Tibial nerve (tissue), 4 donors: Measurements from ENCODE around the gene ERBB4. TPM values are rescaled to one million over a fixed set of nuclear protein-coding genes. Genes with fewer than 3 reads are reported as not detected.

Experiments used
- DNase-seq, 2 donors: peaks; one replicate each; pipeline ENCODE4 v3.0.0-alpha.2; 2019; ENCODE audit warnings: low spot score in 2 of 2
- H3K27ac ChIP-seq, 4 donors: fragments of 200-600 bp; sonication (generic) in 3 of 4; one replicate each; pipeline ENCODE4 v1.5.1; 2017 to 2019; ENCODE audit warnings: mild to moderate bottlenecking in 1 of 4
- H3K27me3 ChIP-seq, 2 donors: fragments of 200-600 bp; sonication (generic) in 1 of 2; one replicate each; pipeline versions ENCODE4 v1.5.1 to v1.6.0; 2017 to 2019
- H3K36me3 ChIP-seq, 3 donors: fragments of 200-600 bp; sonication (generic); one replicate each; pipeline ENCODE4 v1.5.1; 2018 to 2019
- H3K4me1 ChIP-seq, 4 donors: fragments of 200-600 bp; sonication (generic) in 3 of 4; one replicate each; pipeline ENCODE4 v1.5.1; 2017 to 2019
- H3K4me3 ChIP-seq, 4 donors: fragments of 200-600 bp; sonication (generic) in 3 of 4; one replicate each; pipeline ENCODE4 v1.5.1; 2017 to 2019; ENCODE audit warnings: mild to moderate bottlenecking in 1 of 4, moderate library complexity in 1 of 4
- H3K9me3 ChIP-seq, 4 donors: fragments of 200-600 bp; sonication (generic) in 3 of 4; one replicate each; pipeline ENCODE4 v1.5.1; 2017 to 2019
- EP300 ChIP-seq, 2 donors: sonication (generic); formaldehyde crosslinking; IDR thresholded peaks; one replicate each; pipeline ENCODE4 v1.6.1; 2017; ENCODE audit warnings: antibody characterized with exemption in 2 of 2, mild to moderate bottlenecking in 1 of 2
- POLR2A ChIP-seq, 2 donors: fragments of 450-650 bp; IDR thresholded peaks; one replicate each; pipeline ENCODE4 v1.6.1; 2017; ENCODE audit warnings: antibody characterized with exemption in 2 of 2, mild to moderate bottlenecking in 2 of 2, moderate library complexity in 2 of 2
- WGBS, 2 donors: methylation state at CpG; one replicate each; pipeline ENCODE4 v1.1.5; 2018; 5-methylcytosine and 5-hydroxymethylcytosine counted together
- total RNA-seq, 4 donors: library from RNA; depleted of rRNA; stranded (reverse); fragments of >200 nt; gene quantifications; one replicate each; pipeline ENCODE4 v1.1.0, GENCODE V29; 2016
- TF ChIP-seq, protein P1 (sequence below), 5 experiments: fragments of 200-600 bp in 3 of 5; fragments of 450-650 bp in 2 of 5; sonication (generic) in 3 of 5; IDR thresholded peaks; one replicate each; pipeline ENCODE4 v1.5.1; 2016 to 2019; ENCODE audit warnings: antibody characterized with exemption in 5 of 5, mild to moderate bottlenecking in 3 of 5, moderate library complexity in 2 of 5

The ERBB4 gene
- total RNA-seq, 4 donors from 2014 or later: 2.4 to 3.3 (median 2.9) TPM

DNA sequence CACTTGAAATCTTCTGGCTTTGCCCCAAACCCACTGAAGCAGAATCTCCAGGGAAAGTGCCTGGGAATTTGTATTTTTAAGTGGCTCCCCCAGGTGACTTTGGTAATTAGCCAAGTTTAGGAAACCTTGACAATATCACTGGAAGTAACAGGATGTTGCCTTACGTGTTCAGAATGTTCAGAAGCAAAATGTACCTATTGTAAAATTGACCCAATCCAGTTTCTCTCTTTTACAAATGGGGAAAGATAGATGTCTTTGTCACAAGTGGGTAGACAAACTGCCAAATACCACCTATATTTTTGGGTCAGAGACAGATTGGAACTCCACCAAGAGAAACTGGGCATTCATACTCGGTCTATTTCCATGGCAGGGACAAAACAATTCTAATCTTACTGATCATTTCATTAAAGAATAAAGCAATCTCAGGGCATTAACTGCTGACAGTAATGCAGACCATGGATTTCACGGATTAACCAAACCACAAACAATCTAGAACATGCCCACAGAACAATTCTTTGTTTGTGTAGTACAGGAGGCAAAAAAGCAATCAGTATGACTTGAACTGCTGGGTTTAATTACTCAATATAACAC is 255.8 kb downstream of the ERBB4 start:
- TF ChIP-seq, protein P1, sequence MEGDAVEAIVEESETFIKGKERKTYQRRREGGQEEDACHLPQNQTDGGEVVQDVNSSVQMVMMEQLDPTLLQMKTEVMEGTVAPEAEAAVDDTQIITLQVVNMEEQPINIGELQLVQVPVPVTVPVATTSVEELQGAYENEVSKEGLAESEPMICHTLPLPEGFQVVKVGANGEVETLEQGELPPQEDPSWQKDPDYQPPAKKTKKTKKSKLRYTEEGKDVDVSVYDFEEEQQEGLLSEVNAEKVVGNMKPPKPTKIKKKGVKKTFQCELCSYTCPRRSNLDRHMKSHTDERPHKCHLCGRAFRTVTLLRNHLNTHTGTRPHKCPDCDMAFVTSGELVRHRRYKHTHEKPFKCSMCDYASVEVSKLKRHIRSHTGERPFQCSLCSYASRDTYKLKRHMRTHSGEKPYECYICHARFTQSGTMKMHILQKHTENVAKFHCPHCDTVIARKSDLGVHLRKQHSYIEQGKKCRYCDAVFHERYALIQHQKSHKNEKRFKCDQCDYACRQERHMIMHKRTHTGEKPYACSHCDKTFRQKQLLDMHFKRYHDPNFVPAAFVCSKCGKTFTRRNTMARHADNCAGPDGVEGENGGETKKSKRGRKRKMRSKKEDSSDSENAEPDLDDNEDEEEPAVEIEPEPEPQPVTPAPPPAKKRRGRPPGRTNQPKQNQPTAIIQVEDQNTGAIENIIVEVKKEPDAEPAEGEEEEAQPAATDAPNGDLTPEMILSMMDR (IDR thresholded peaks at IDR 0.05): no peak
- TF ChIP-seq EP300 (IDR thresholded peaks at IDR 0.05): no peak
- TF ChIP-seq POLR2A (IDR thresholded peaks at IDR 0.05): no peak
- no peak for DNase-seq
- 58 to 64% methylated on average over 3 of the region's 3 CpGs for WGBS, 2 donors
- Histone ChIP-seq H3K36me3 (no peaks in the 10 kb centered on the region), H3K27me3 (no peaks in the 10 kb centered on the region), H3K27ac (no peak overlapping the region), H3K4me3 (no peak overlapping the region), H3K9me3 (no peaks in the 10 kb centered on the region), H3K4me1 (peaks cover 0 to 5% (median 0%) of the 10 kb centered on the region in 4 donors)

DNA sequence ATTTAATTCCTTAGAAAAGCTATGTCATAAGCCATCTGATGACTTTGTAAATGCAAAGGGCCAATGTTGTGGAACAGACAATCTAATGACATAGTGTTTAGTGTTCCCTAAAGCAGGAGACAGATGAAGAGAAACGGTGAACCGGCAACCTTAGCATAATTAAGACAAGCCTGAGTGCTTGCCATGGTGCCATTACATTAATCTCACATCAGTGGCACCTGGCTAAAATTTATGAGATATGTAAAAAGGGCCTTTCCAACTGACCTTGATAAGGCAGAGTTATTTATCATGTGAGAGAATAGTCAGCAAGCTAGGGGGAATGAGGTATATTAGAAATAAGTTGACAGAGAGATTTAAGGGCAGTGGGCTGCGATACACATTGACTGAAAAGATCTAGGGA is 261.8 kb downstream of the ERBB4 start:
- Histone ChIP-seq H3K36me3 (no peaks in the 10 kb centered on the region), H3K4me1 (no peaks in the 10 kb centered on the region), H3K27me3 (no peaks in the 10 kb centered on the region), H3K4me3 (no peak overlapping the region), H3K9me3 (no peaks in the 10 kb centered on the region), H3K27ac (no peak overlapping the region)
- TF ChIP-seq EP300 (IDR thresholded peaks at IDR 0.05) (no peak), POLR2A (IDR thresholded peaks at IDR 0.05) (no peak)
- TF ChIP-seq, protein P1 (IDR thresholded peaks at IDR 0.05): no peak
- WGBS, 2 donors: 60 to 63% methylated on average over 3 of the region's 3 CpGs
- no peak for DNase-seq

DNA sequence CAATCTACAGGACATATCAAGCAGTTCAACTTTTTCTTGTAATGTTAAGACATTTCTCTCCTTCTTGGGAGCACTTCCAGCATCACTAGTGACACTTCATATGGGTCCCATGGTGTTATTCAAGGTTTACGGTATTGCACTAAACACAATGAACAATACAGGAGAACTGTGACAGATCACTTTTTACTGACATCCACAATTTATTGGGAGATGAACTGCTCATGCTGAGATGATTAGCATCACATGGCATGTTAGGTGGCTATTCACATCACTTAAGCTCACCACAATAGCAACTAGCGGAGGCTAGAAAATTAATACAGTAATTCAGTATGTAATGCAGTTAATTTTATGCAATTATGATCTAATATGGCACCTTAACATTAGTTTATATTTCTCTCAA is 264.4 kb downstream of the ERBB4 start:
- TF ChIP-seq EP300 (IDR thresholded peaks at IDR 0.05) (no peak), POLR2A (IDR thresholded peaks at IDR 0.05) (no peak)
- TF ChIP-seq, protein P1 (IDR thresholded peaks at IDR 0.05): no peak
- H3K27me3 ChIP-seq: no peaks in the 10 kb centered on the region
- no peak overlapping the region for H3K27ac ChIP-seq
- no peaks in the 10 kb centered on the region for H3K9me3 ChIP-seq
- H3K4me3 ChIP-seq: no peak overlapping the region
- no peak for DNase-seq
- H3K36me3 ChIP-seq: no peaks in the 10 kb centered on the region
- no peaks in the 10 kb centered on the region for H3K4me1 ChIP-seq
- 74 to 87% methylated on average over 2 of the region's 2 CpGs for WGBS, 2 donors

- Histone ChIP-seq H3K27ac (no peak overlapping the region), H3K4me3 (no peak overlapping the region), H3K4me1 (no peaks in the 10 kb centered on the region), H3K36me3 (no peaks in the 10 kb centered on the region), H3K9me3 (no peaks in the 10 kb centered on the region), H3K27me3 (no peaks in the 10 kb centered on the region)
- 37 to 45% methylated on average over 3 of the region's 3 CpGs for WGBS, 2 donors
- DNase-seq: no peak
- no peak for TF ChIP-seq EP300 (IDR thresholded peaks at IDR 0.05)
Observed at GRCh38 chr2:212271583-212271982, 267.0 kb downstream of the ERBB4 start.

DNA sequence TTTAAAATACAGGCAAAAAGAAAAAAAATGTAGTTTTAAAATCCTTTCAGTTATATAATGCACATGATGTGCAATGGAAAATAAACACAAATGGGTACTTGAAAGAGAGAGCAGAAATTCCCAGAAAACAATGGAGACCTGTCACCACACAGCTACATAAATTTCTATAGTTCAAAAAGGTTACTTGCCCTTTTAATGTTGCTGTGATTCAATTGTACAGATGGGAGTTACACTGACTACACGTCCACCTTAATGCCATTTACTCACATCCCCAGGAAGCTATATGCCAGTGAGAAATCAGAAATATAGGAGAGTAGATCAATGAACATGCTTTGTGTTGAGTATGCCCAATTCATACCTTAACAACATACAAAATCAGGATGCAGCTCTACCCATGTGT is 269.6 kb downstream of the ERBB4 start:
- 35 to 41% methylated on average over 1 of the region's 1 CpG for WGBS, 2 donors
- H3K36me3 ChIP-seq: no peaks in the 10 kb centered on the region
- H3K27me3 ChIP-seq: no peaks in the 10 kb centered on the region
- DNase-seq: no peak
- H3K4me3 ChIP-seq: no peak overlapping the region
- H3K4me1 ChIP-seq: no peaks in the 10 kb centered on the region
- TF ChIP-seq EP300 (IDR thresholded peaks at IDR 0.05) (no peak), POLR2A (IDR thresholded peaks at IDR 0.05) (no peak)
- TF ChIP-seq, protein P1 (IDR thresholded peaks at IDR 0.05): no peak
- no peaks in the 10 kb centered on the region for H3K9me3 ChIP-seq
- no peak overlapping the region for H3K27ac ChIP-seq

DNA sequence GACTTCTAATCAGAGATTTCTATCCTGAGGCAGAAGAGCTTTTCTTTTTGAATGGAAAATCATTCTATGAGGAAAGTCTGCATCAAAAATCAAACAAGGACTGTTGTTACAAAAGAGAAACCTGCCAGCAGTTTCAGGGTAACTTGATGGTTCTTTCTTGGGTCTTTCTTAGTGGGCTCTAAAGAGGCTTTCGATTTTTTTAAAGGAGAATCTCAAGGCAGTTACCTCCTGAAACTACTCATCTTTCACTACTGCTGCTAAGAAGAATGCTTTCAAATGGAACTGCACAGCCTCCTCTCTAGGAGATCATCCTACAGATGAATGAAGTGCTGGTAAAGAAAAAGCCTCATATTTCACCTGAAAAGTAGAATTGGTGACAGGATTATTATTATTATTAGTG is 272.3 kb downstream of the ERBB4 start:
- no peak for TF ChIP-seq EP300 (IDR thresholded peaks at IDR 0.05)
- no peaks in the 10 kb centered on the region for H3K4me1 ChIP-seq
- H3K4me3 ChIP-seq: no peak overlapping the region
- 81 to 89% methylated on average over 1 of the region's 1 CpG for WGBS, 2 donors
- H3K9me3 ChIP-seq: no peaks in the 10 kb centered on the region
- no peak overlapping the region for H3K27ac ChIP-seq
- no peaks in the 10 kb centered on the region for H3K36me3 ChIP-seq
- no peaks in the 10 kb centered on the region for H3K27me3 ChIP-seq
- no peak for DNase-seq
